GM21786 (cell line): ENCODE data around the gene ZBED5.
A peak's percentile ranks its signal among the peaks of the same experiment; 100 is the strongest.
"Not testable (repeated sequence)": the region's sequence is repeated elsewhere in the genome, so short reads cannot be mapped to it uniquely, and the experiment has no call there.

Source experiments
- ATAC-seq: cut with Tn5 transposase; IDR thresholded peaks from one replicate; pipeline ENCODE4 v1.9.1; 2021; ENCODE audit not compliant: unreplicated experiment

ZBED5 gene

GRCh38 chr11:10844356-10844755 is 13.5 kb downstream of the ZBED5 start:
- ATAC-seq = no peak

GRCh38 chr11:10838881-10839280 is 19.0 kb downstream of the ZBED5 start:
- no peak for ATAC-seq

- ATAC-seq = no peak
These were observed 19.8 kb downstream of the ZBED5 start for GRCh38 chr11:10838083-10838482.

- not testable (repeated sequence) for ATAC-seq
These were observed 21.0 kb downstream of the ZBED5 start for GRCh38 chr11:10836884-10837283.

GRCh38 chr11:10829139-10829538 is 28.7 kb downstream of the ZBED5 start:
- no peak for ATAC-seq

GRCh38 chr11:10828402-10828801 is 29.5 kb downstream of the ZBED5 start:
- no peak for ATAC-seq

GRCh38 chr11:10824888-10825287 is 33.0 kb downstream of the ZBED5 start:
- peak; percentile 83 for ATAC-seq

GRCh38 chr11:10823152-10823579 is 34.7 kb downstream of the ZBED5 start:
- ATAC-seq = no peak

GRCh38 chr11:10822491-10822890 is 35.4 kb downstream of the ZBED5 start:
- not testable (repeated sequence) for ATAC-seq

GRCh38 chr11:10818594-10818993 is 39.3 kb downstream of the ZBED5 start:
- no peak for ATAC-seq

- no peak for ATAC-seq
These were observed 43.9 kb downstream of the ZBED5 start for GRCh38 chr11:10813945-10814344.

GRCh38 chr11:10809373-10810160 is 48.3 kb downstream of the ZBED5 start:
- peak; percentile 11 for ATAC-seq

- peak; percentile 88 for ATAC-seq
These were observed 49.1 kb downstream of the ZBED5 start, which contains the start of gene EIF4G2 for GRCh38 chr11:10808553-10809372. Gene EIF4G2 (minus strand): TSS chr11:10808926.

GRCh38 chr11:10808235-10808552 is 49.7 kb downstream of the ZBED5 start:
- no peak for ATAC-seq

GRCh38 chr11:10807493-10808234 is 50.2 kb downstream of the ZBED5 start:
- ATAC-seq = no peak

- ATAC-seq = no peak
These were observed 51.6 kb downstream of the ZBED5 start for GRCh38 chr11:10806206-10806605.

- ATAC-seq = no peak
These were observed 52.1 kb downstream of the ZBED5 start for GRCh38 chr11:10805741-10806140.

GRCh38 chr11:10803676-10804075 is 54.2 kb downstream of the ZBED5 start:
- no peak for ATAC-seq
